SK-N-SH (cell line): ENCODE results near the gene LRR1. TPM values are rescaled to one million over a fixed set of nuclear protein-coding genes. Genes with fewer than 3 reads are reported as not detected.

Experiments used
- CTCF ChIA-PET: fragments of 300-600, 350-600 bp; formaldehyde crosslinking; extraction: SDS; loops from one replicate; lab custom pipeline; 2021; lab: Yijun Ruan, JAX
- POLR2A ChIA-PET: fragments of 350-600 bp; sonication (Branson Sonifier 250); formaldehyde crosslinking; extraction: SDS; loops from one replicate; lab custom pipeline; 2020; ENCODE audit warnings: antibody characterized with exemption, inconsistent platforms; lab: Yijun Ruan, JAX
- DNase-seq: peaks from one replicate; pipeline ENCODE4 v3.0.0; 2012
- H2AFZ ChIP-seq: fragments of 200-600 bp; sonication (generic); 2 replicates; pipeline ENCODE4 v1.8.1; 2016; ENCODE audit warnings: antibody characterized with exemption, mild to moderate bottlenecking, low read depth
- H3F3A ChIP-seq: fragments of 200-600 bp; sonication (generic); replicated peaks from 2 replicates; pipeline ENCODE3; 2016; ENCODE audit warnings: antibody characterized with exemption, mild to moderate bottlenecking; ENCODE audit not compliant: insufficient read depth
- H3K27ac ChIP-seq, 2 experiments: fragments of 200-500 bp in 1 of 2; fragments of 200-600 bp in 1 of 2; sonication (Bioruptor generic) in 1 of 2; sonication (generic), shearing (Covaris generic) in 1 of 2; 2 replicates each; pipeline versions ENCODE4 v1.5.1 to v1.6.1; 2014 to 2016; ENCODE audit warnings: low read depth in 2 of 2, inconsistent platforms in 1 of 2, low read length in 1 of 2, mild to moderate bottlenecking in 1 of 2, mixed read lengths in 1 of 2
- H3K27me3 ChIP-seq: fragments of 200-600 bp; sonication (generic), shearing (Covaris generic); 2 replicates; pipeline ENCODE4 v1.6.1; 2016; ENCODE audit warnings: mixed run types; ENCODE audit not compliant: insufficient read depth
- H3K36me3 ChIP-seq, 2 experiments: fragments of 200-500 bp in 1 of 2; fragments of 200-600 bp in 1 of 2; sonication (Bioruptor generic) in 1 of 2; sonication (generic) in 1 of 2; replicated peaks in 1 of 2; 2 replicates each; pipeline versions ENCODE3 to v1.5.1; 2014 to 2016; ENCODE audit warnings: low read length in 1 of 2, mild to moderate bottlenecking in 1 of 2; ENCODE audit not compliant: insufficient read depth in 2 of 2, control insufficient read depth in 1 of 2
- H3K4me1 ChIP-seq, 2 experiments: fragments of 200-500 bp in 1 of 2; fragments of 200-600 bp in 1 of 2; sonication (Bioruptor generic) in 1 of 2; sonication (generic), shearing (Covaris generic) in 1 of 2; 2 replicates each; pipeline versions ENCODE4 v1.5.1 to v1.6.1; 2014 to 2016; ENCODE audit warnings: low read depth in 1 of 2, low read length in 1 of 2, mixed run types in 1 of 2; ENCODE audit not compliant: insufficient read depth in 2 of 2, control insufficient read depth in 1 of 2
- H3K4me2 ChIP-seq: fragments of 200-600 bp; sonication (generic), shearing (Covaris generic); 2 replicates; pipeline ENCODE4 v1.6.1; 2017; ENCODE audit warnings: mixed run types
- H3K4me3 ChIP-seq, 2 experiments: fragments of 200-500 bp in 1 of 2; fragments of 200-600 bp in 1 of 2; sonication (Bioruptor generic) in 1 of 2; sonication (generic), shearing (Covaris generic) in 1 of 2; 2 replicates each; pipeline versions ENCODE4 v1.5.1 to v1.8.1; 2014 to 2016; ENCODE audit warnings: low read depth in 2 of 2, inconsistent platforms in 1 of 2, low read length in 1 of 2, mild to moderate bottlenecking in 1 of 2, mixed read lengths in 1 of 2, moderate library complexity in 1 of 2
- H3K79me2 ChIP-seq: fragments of 200-600 bp; sonication (generic); 2 replicates; pipeline ENCODE4 v1.8.1; 2017; ENCODE audit warnings: mild to moderate bottlenecking; ENCODE audit not compliant: insufficient read depth
- H3K9ac ChIP-seq: fragments of 200-600 bp; sonication (generic); 2 replicates; pipeline ENCODE4 v1.6.1; 2017; ENCODE audit warnings: mixed run types
- H3K9me2 ChIP-seq: fragments of 200-600 bp; sonication (generic); 2 replicates; pipeline ENCODE4 v1.6.1; 2017; ENCODE audit warnings: mixed run types
- H3K9me3 ChIP-seq: fragments of 200-600 bp; sonication (generic); 2 replicates; pipeline ENCODE4 v1.6.1; 2017; ENCODE audit warnings: mixed run types, mild to moderate bottlenecking, moderate library complexity
- H4K20me1 ChIP-seq: fragments of 200-600 bp; sonication (generic); 2 replicates; pipeline ENCODE4 v1.6.1; 2017; ENCODE audit warnings: mild to moderate bottlenecking, mixed run types; ENCODE audit not compliant: insufficient read depth
- CHD2 ChIP-seq: fragments of 150-350 bp; IDR thresholded peaks from 2 replicates; pipeline ENCODE4 v1.6.1; 2018; ENCODE audit warnings: low read length; ENCODE audit not compliant: partially characterized antibody
- EP300 ChIP-seq, 2 experiments: IDR thresholded peaks; 2 replicates each; pipeline versions ENCODE4 v1.4.0 to v1.6.1; 2012; ENCODE audit warnings: borderline replicate concordance in 1 of 2, low read depth in 1 of 2, low read length in 1 of 2
- FOSL2 ChIP-seq: IDR thresholded peaks from 2 replicates; pipeline ENCODE4 v1.4.0; 2012; ENCODE audit warnings: low read depth, mild to moderate bottlenecking, moderate library complexity, borderline replicate concordance
- FOXM1 ChIP-seq: IDR thresholded peaks from 2 replicates; pipeline ENCODE4 v1.4.0; 2012; ENCODE audit warnings: low read depth, mild to moderate bottlenecking
- GABPA ChIP-seq: IDR thresholded peaks from 2 replicates; pipeline ENCODE4 v1.4.0; 2012; ENCODE audit warnings: low read depth, mild to moderate bottlenecking
- GATA2 ChIP-seq: sonication (generic); formaldehyde crosslinking; IDR thresholded peaks from 2 replicates; pipeline ENCODE4 v1.5.0; 2020; ENCODE audit warnings: mild to moderate bottlenecking, missing genetic modification reagents
- IRF3 ChIP-seq: fragments of 150-350 bp; IDR thresholded peaks from 2 replicates; pipeline ENCODE4 v1.6.1; 2016; ENCODE audit warnings: mild to moderate bottlenecking, low read depth, low read length
- RFX5 ChIP-seq: IDR thresholded peaks from 2 replicates; pipeline ENCODE4 v1.6.1; 2012; ENCODE audit warnings: mild to moderate bottlenecking, improper control_type of control experiment, low read length
- RXRA ChIP-seq: IDR thresholded peaks from 2 replicates; pipeline ENCODE4 v1.4.0; 2012; ENCODE audit warnings: low read depth, mild to moderate bottlenecking, borderline replicate concordance
- SIN3A ChIP-seq: IDR thresholded peaks from 2 replicates; pipeline ENCODE4 v1.6.1; 2012; ENCODE audit warnings: low read depth, mild to moderate bottlenecking, low read length, moderate library complexity, borderline replicate concordance
- SMC3 ChIP-seq: IDR thresholded peaks from 2 replicates; pipeline ENCODE4 v1.6.1; 2012; ENCODE audit warnings: low read depth, low read length, improper control_type of control experiment
- TCF12 ChIP-seq: IDR thresholded peaks from 2 replicates; pipeline ENCODE4 v1.4.0; 2012
- TEAD4 ChIP-seq: IDR thresholded peaks from 2 replicates; pipeline ENCODE4 v1.4.0; 2012; ENCODE audit warnings: mild to moderate bottlenecking, borderline replicate concordance; ENCODE audit not compliant: insufficient read depth
- USF1 ChIP-seq: IDR thresholded peaks from 2 replicates; pipeline ENCODE4 v1.4.0; 2012; ENCODE audit warnings: low read depth, borderline replicate concordance
- ZBTB33 ChIP-seq: IDR thresholded peaks from 2 replicates; pipeline ENCODE4 v1.4.0; 2012; ENCODE audit warnings: low read depth, borderline replicate concordance
- WGBS: methylation state at CpG from one replicate; pipeline ENCODE4 v1.1.6; 2017; ENCODE audit warnings: low lambda C conversion rate; 5-methylcytosine and 5-hydroxymethylcytosine counted together
- polyA plus RNA-seq, 3 experiments: library from polyadenylated mRNA; depleted of rRNA; stranded (reverse); fragments of >200 nt; gene quantifications; 2 replicates each; pipeline ENCODE4 v1.2.3, GENCODE V29; 2012
- TF ChIP-seq, protein P1 (sequence below): IDR thresholded peaks from 2 replicates; pipeline ENCODE4 v1.6.1; 2012; ENCODE audit warnings: mild to moderate bottlenecking, low read depth, low read length, moderate library complexity
- TF ChIP-seq, protein P2 (sequence below): fragments of 150-350 bp; IDR thresholded peaks from 2 replicates; pipeline ENCODE4 v1.6.1; 2017; ENCODE audit warnings: antibody characterized with exemption, low read length, low read depth, borderline replicate concordance

The LRR1 gene
- polyA plus RNA-seq, 1 of the 3 experiments (the other 2 are of a cell fraction), result 9.3 TPM

- TF ChIP-seq ZBTB33 (no peak), FOSL2 (no peak), SIN3A (no peak), USF1 (no peak), GATA2 (CRISPR knock-in tag) (no peak), SMC3 (no peak), GABPA (no peak)
Measured at GRCh38 chr14:49612251-49612650, 13.5 kb downstream of the LRR1 start (continued).

DNA sequence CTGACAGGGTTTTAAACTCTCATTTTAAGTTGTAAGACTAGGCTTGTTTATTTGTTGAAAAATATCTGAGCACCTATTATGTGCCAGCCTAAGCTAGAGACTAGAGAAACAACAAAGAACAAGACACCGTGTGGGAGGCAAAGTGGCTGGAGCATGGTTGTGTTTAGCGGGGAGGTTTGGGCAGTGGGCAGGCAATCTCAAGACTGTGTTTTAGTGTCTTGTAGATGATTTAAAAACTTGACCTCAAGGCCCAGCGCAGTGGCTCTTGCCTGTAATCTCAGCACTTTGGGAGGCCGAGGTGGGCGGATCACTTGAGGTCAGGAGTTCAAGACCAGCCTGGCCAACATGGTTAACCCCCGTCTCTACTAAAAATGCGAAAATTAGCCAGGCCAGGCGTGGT, 13.9 kb downstream of the LRR1 start:
- peaks cover 3 to 17% of the 10 kb centered on the region in 2 experiments for H3K36me3 ChIP-seq
- peaks cover 27% of the 10 kb centered on the region for H3K79me2 ChIP-seq
- peaks cover 27% of the 10 kb centered on the region for H3F3A ChIP-seq
- DNase-seq, result no peak
- no peaks in the 10 kb centered on the region for H3K9me2 ChIP-seq
- 98% methylated on average over 8 of the region's 8 CpGs for WGBS
- no peak overlapping the region for H2AFZ ChIP-seq
- ChIA-PET CTCF (no interaction called here), POLR2A (no interaction called here)
- H4K20me1 ChIP-seq, result no peaks in the 10 kb centered on the region
- no peak overlapping the region for H3K4me2 ChIP-seq
- peaks cover 0 to 2% of the 10 kb centered on the region in 2 experiments; a peak in 1 of 4 replicates for H3K4me1 ChIP-seq
- H3K4me3 ChIP-seq, result no peak overlapping the region
- H3K9ac ChIP-seq, result no peak overlapping the region
- H3K27me3 ChIP-seq, result no peaks in the 10 kb centered on the region
- H3K27ac ChIP-seq, result peak overlapping the region in 1 of 2 experiments; percentile 29; a peak in 1 of 4 replicates
- TF ChIP-seq FOXM1 (no peak), TEAD4 (no peak), CHD2 (no peak), ZBTB33 (no peak), RFX5 (no peak), FOSL2 (no peak), RXRA (no peak), TCF12 (no peak), EP300 (IDR thresholded peaks at IDR 0.05; ENCODE audit: borderline replicate concordance in 1 of 2, low read depth in 1 of 2, low read length in 1 of 2) (no peak), IRF3 (no peak)
- TF ChIP-seq, protein P1, sequence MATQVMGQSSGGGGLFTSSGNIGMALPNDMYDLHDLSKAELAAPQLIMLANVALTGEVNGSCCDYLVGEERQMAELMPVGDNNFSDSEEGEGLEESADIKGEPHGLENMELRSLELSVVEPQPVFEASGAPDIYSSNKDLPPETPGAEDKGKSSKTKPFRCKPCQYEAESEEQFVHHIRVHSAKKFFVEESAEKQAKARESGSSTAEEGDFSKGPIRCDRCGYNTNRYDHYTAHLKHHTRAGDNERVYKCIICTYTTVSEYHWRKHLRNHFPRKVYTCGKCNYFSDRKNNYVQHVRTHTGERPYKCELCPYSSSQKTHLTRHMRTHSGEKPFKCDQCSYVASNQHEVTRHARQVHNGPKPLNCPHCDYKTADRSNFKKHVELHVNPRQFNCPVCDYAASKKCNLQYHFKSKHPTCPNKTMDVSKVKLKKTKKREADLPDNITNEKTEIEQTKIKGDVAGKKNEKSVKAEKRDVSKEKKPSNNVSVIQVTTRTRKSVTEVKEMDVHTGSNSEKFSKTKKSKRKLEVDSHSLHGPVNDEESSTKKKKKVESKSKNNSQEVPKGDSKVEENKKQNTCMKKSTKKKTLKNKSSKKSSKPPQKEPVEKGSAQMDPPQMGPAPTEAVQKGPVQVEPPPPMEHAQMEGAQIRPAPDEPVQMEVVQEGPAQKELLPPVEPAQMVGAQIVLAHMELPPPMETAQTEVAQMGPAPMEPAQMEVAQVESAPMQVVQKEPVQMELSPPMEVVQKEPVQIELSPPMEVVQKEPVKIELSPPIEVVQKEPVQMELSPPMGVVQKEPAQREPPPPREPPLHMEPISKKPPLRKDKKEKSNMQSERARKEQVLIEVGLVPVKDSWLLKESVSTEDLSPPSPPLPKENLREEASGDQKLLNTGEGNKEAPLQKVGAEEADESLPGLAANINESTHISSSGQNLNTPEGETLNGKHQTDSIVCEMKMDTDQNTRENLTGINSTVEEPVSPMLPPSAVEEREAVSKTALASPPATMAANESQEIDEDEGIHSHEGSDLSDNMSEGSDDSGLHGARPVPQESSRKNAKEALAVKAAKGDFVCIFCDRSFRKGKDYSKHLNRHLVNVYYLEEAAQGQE, result no peak
- TF ChIP-seq, protein P2, sequence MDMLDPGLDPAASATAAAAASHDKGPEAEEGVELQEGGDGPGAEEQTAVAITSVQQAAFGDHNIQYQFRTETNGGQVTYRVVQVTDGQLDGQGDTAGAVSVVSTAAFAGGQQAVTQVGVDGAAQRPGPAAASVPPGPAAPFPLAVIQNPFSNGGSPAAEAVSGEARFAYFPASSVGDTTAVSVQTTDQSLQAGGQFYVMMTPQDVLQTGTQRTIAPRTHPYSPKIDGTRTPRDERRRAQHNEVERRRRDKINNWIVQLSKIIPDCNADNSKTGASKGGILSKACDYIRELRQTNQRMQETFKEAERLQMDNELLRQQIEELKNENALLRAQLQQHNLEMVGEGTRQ, result no peak
- no peaks in the 10 kb centered on the region for H3K9me3 ChIP-seq
